Fibroblast of skin of left quadriceps (primary cell): Measurements from ENCODE around the gene ARHGAP40.
A peak's percentile ranks its signal among the peaks of the same experiment; 100 is the strongest.

ENCODE experiments used
- DNase-seq, 2 experiments: peaks; one replicate each; pipeline ENCODE4 v3.0.0-alpha.2; 2013; ENCODE audit warnings: low read depth in 2 of 2

Gene ARHGAP40

GRCh38 chr20:38650010-38650409 lies 48.4 kb downstream of the ARHGAP40 start:
- no peak for DNase-seq

DNA sequence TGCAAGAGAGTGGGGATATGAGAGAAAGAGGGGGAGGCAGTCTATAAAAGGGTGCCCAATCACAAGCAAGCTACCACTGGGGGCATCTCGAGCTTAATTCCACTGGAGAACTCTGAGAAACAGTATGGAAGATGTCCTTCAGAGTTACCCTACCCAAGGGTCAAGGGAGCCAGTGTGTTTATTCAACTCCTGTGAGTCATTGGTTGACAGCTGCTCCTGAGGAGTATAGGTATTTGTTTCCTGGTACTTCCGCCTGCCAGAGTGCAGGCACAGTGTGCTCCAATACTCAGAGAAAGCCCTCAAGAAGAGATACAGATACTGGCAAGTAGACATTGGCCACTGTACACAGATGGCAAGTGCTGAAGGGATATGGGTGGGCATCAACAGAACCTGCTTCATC lies 49.5 kb downstream of the ARHGAP40 start:
- DNase-seq: no peak

GRCh38 chr20:38651562-38651961 lies 50.0 kb downstream of the ARHGAP40 start:
- DNase-seq: no peak

GRCh38 chr20:38652995-38653394 lies 51.4 kb downstream of the ARHGAP40 start:
- no peak for DNase-seq

GRCh38 chr20:38657390-38657789 lies 55.8 kb downstream of the ARHGAP40 start:
- no peak for DNase-seq

GRCh38 chr20:38658879-38659596 lies 57.4 kb downstream of the ARHGAP40 start:
- no peak for DNase-seq

DNA sequence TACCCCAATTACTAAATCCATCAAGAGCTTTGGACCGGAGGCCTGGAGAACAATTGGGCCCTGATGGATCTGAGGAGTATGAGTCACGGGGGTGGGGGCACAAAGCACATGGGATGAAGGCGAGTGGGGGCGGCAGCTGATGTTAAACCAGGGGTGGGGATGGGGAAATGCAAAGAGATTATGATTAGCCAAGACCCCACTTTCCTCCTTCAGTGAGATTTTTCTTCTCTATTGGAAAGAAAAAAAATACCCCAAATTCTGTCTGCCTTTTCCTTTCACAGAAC lies 57.9 kb downstream of the ARHGAP40 start:
- DNase-seq: no peak

GRCh38 chr20:38660429-38660828 lies 58.8 kb downstream of the ARHGAP40 start:
- DNase-seq: no peak

DNA sequence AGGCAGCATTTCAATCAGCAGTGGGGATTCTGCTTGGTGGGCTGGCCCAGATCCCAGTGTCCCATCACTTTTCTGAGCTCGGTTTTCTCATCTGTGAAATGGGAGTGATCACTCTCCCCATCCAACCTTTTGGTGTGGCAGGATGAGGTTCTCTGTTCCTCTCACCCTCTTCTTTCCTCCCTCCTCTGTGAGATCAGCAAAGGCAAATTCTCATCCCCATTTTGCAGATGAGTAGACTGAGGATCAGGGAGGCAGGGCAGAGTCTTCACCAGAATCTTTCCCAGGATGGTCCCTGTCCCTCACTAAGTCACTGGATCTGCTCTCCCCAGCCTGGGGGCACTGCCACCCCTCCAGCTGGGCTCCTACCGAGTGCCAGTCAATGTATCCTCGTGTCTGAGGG lies 62.1 kb downstream of the ARHGAP40 start:
- DNase-seq: no peak

GRCh38 chr20:38664284-38664683 lies 62.7 kb downstream of the ARHGAP40 start:
- no peak for DNase-seq

GRCh38 chr20:38665094-38665493 lies 63.5 kb downstream of the ARHGAP40 start:
- DNase-seq: no peak

DNA sequence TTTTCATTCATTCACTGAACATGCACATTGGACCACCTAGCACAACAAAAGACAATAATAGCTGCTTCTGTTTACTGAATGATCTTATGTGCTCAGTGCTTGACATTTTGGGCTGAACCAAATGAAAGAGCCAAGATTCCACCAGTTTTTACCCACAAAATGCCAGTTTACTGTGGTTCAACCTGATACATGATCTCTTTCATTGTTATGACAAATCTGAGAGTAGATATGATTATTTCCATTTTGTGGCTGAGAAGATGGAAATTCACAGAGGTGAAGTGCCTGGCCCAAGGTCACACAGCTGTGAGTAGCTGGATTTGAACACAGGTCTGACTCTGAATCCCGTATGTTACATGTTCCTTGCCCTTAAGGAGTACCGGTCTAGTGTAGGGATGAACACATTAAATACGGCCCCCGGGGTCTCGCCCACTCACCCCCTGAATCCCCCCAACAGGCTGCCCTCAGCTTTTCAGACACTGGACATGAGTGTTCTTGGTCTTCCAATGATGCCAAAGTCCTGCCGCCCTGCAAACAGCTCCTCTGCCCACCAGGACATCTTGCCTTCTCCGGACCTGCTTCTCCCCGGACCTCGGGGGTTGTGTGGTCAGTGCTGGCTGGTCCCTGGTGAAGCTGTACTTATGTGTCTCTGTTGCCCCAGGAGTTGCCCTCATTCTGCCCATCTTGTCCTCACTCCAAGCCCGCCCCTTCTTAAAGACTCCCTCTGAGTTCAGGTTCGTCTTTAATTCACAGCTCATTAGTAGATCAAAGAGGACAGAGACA lies 64.1 kb downstream of the ARHGAP40 start:
- DNase-seq: no peak

GRCh38 chr20:38667417-38667956 lies 65.9 kb downstream of the ARHGAP40 start:
- DNase-seq: no peak

DNA sequence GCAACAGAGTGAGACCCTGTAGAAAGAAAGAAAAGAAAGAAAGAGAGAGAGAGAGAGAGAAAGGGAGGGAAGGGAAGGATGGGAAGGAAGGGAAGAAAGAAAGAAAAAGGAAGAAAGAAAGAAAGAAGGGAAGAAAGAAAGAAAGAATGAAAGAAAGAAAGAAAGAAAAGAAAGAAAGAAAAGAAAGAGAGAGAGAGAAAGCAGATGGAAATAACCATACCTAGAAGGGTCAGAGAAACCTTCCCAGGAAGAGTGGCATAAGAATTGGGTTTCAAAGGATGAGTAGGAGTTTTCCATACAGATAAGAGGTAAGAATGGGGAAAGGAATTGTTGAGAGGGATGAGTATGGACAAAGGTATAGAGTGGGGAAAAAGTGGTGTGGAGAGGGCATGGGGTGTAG lies 68.1 kb downstream of the ARHGAP40 start:
- no peak for DNase-seq

GRCh38 chr20:38670786-38671185 lies 69.2 kb downstream of the ARHGAP40 start:
- DNase-seq: no peak

DNA sequence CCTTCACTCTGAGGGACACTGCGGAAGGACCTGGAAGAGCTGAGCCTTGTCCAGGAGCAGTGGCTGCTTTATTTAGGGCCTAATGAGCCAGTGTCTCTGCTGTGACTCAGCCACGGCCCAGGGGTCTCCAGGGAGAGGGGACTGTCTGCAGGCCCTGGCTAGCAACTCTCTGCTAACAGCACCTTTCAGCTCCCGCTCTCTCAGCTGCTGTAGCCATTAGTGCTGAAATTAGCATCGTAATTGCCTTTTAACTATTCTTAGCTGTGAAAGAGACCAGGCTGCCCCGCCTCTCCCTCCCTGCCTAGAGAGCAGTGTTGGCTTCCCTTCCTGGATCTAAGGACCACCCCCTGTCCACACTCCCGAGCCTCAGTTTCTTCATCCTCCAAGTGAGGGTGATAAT lies 69.6 kb downstream of the ARHGAP40 start:
- DNase-seq: no peak

DNA sequence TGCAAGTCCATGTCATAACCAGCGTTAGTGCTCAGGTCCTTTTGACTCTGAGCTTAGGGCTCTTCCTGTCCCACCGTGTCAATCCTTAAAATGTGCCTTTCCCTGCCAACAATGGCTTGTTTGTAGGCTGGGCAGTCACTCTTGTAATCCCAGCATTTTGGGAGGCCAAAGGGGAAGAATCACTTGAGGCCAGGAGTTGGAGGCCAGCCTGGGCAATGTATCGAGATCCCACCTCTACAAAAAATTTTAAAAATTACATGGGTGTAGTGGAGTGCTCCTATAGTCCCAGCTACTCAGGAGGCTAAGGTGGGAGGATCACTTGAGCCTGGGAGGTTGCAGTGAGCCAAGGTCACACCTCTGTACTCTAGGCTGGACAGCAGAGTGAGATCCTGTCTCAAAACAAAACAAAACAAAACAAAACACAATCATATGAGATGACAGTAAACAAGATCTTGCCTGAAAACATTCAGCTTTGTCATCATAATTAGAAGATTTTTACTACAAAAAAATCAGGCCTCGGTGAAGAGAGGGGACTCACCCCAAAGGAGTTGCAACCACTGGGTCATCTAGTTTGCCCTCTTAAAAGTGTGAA lies 70.2 kb downstream of the ARHGAP40 start:
- DNase-seq: no peak

- DNase-seq: no peak
Measured at GRCh38 chr20:38672504-38672903, 70.9 kb downstream of the ARHGAP40 start.

DNA sequence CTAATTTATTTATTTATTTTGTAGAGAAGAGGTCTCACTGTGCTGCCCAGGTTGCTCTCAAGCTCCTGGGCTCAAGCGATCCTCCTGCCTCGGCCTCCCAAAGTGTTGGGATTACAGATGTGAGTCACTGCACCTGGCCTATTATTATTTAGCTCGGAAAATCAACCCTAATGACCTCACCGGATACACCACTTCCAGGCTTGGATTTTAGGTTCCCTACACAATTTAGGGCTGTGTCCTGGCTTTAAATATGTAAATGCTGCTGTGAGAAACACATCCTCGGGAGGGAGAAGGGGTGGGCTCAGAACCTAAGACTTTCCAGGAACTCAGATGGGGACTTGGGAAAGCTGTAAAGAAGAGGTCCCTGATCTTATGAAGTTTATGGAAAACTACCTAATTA lies 71.7 kb downstream of the ARHGAP40 start:
- no peak for DNase-seq

DNA sequence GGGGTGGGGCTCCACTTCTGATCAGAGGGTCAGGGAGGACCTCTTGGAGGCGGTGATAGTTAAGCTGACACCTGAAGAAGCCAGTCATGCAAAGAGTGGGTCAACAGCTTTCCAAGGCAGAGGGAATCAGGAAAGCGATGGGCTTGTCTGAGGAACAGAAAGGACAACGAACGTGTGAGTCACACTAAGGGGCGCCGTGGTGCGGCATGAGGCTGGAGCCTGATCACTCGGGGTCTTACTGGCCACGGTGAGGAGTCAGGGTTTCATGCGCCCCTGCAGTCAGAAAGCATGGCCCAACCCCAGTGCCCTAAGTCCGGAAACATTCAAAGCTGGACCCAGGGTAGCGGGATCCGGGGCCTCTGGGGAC lies 72.1 kb downstream of the ARHGAP40 start:
- no peak for DNase-seq

- peak; percentile 26 to 32 for DNase-seq
Measured at GRCh38 chr20:38674092-38674764, 72.6 kb downstream of the ARHGAP40 start.

DNA sequence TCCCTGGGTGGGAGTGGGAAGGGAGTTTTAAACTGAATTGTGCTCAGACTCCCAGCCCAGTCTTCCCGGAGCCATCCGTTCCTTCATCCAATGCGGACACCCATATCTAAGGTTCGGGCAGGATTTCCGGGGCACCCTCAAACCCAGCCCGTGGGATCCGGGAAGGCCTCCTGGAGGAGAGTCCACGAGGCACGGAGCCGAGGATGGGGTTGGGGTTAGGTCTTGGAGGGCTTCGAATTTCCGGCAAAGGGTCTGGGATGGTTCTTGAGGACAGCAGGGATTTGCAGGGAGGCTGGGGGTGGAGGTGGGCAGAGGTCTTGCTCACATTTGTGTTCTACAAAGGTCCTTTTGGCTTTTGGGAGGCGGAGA lies 73.1 kb downstream of the ARHGAP40 start:
- DNase-seq: no peak

GRCh38 chr20:38676576-38676975 lies 75.0 kb downstream of the ARHGAP40 start:
- no peak for DNase-seq
